Muscle of arm (tissue), 12 donors: ENCODE results near the gene BGLAP. TPM values are rescaled to one million over a fixed set of nuclear protein-coding genes. Genes with fewer than 3 reads are reported as not detected.

Source experiments
- DNase-seq: peaks from one replicate; pipeline ENCODE4 v3.0.0-alpha.2; 2013
- polyA plus RNA-seq, 12 donors: library from polyadenylated mRNA; unstranded; fragments of 120-200 nt; gene quantifications; one replicate each; pipeline ENCODE4 v1.2.1, GENCODE V29; 2013; ENCODE audit not compliant: insufficient read length in 12 of 12

BGLAP gene
- polyA plus RNA-seq, 12 donors = 0.38 to 4.8 (median 1.4) TPM; not detected in 2

- no peak for DNase-seq
Measured at GRCh38 chr1:156226116-156226538, 15.9 kb upstream of the BGLAP start.

- DNase-seq = no peak
Measured at GRCh38 chr1:156226782-156227181, 15.2 kb upstream of the BGLAP start.

- DNase-seq = no peak
Measured at GRCh38 chr1:156228501-156228900, 13.5 kb upstream of the BGLAP start.

GRCh38 chr1:156229809-156230472 is 12.0 kb upstream of the BGLAP start:
- no peak for DNase-seq

GRCh38 chr1:156230473-156230837 is 11.5 kb upstream of the BGLAP start:
- peak; percentile 58 for DNase-seq

GRCh38 chr1:156232201-156232894 is 9.6 kb upstream of the BGLAP start:
- DNase-seq = no peak

GRCh38 chr1:156233426-156234127 is 8.4 kb upstream of the BGLAP start:
- no peak for DNase-seq

GRCh38 chr1:156236164-156236563 is 5.8 kb upstream of the BGLAP start:
- DNase-seq = no peak

GRCh38 chr1:156238248-156238647 is 3.7 kb upstream of the BGLAP start:
- DNase-seq = no peak

- no peak for DNase-seq
Measured at GRCh38 chr1:156241311-156241811, 623 bp upstream of the BGLAP start.

- DNase-seq = no peak
Measured at GRCh38 chr1:156242738-156243137, 754 bp downstream of the BGLAP start.

- no peak for DNase-seq
Measured at GRCh38 chr1:156244126-156244525, 2.1 kb downstream of the BGLAP start.

- no peak for DNase-seq
Measured at GRCh38 chr1:156244712-156245111, 2.7 kb downstream of the BGLAP start.

GRCh38 chr1:156245451-156246232 is 3.7 kb downstream of the BGLAP start:
- DNase-seq = no peak

- no peak for DNase-seq
Measured at GRCh38 chr1:156246241-156246780, 4.3 kb downstream of the BGLAP start.

- DNase-seq = no peak
Measured at GRCh38 chr1:156246781-156247459, 4.9 kb downstream of the BGLAP start.

- no peak for DNase-seq
Measured at GRCh38 chr1:156247460-156248322, 5.7 kb downstream of the BGLAP start, which contains the start of gene PAQR6. PAQR6 (minus strand) TSS chr1:156248056; CDS start chr1:156246731, 1,325 bp downstream.

GRCh38 chr1:156248323-156248683 is 6.3 kb downstream of the BGLAP start:
- DNase-seq = no peak

GRCh38 chr1:156249593-156249992 is 7.6 kb downstream of the BGLAP start:
- DNase-seq = no peak

- DNase-seq = no peak
Measured at GRCh38 chr1:156251527-156251926, 9.5 kb downstream of the BGLAP start.
